Left ventricle myocardium inferior (tissue), 1 donor: ENCODE measurements around the gene IFNAR2. TPM values are rescaled to one million over a fixed set of nuclear protein-coding genes. Genes with fewer than 3 reads are reported as not detected.

Source experiments
- DNase-seq: peaks from one replicate; pipeline ENCODE4 v3.0.0-alpha.2; 2020
- H3K27ac ChIP-seq: fragments of 200-600 bp; replicated peaks from 2 replicates; pipeline ENCODE4 v1.8.0; 2021
- H3K27me3 ChIP-seq: fragments of 200-600 bp; 2 replicates; pipeline ENCODE4 v1.8.0; 2021; ENCODE audit warnings: low read depth
- H3K36me3 ChIP-seq: fragments of 200-600 bp; 2 replicates; pipeline ENCODE4 v1.8.0; 2021
- H3K4me1 ChIP-seq: fragments of 200-600 bp; 2 replicates; pipeline ENCODE4 v1.8.0; 2021
- H3K4me3 ChIP-seq: fragments of 200-600 bp; 2 replicates; pipeline ENCODE4 v1.8.0; 2021; ENCODE audit warnings: mild to moderate bottlenecking, moderate library complexity
- H3K9me3 ChIP-seq: fragments of 200-600 bp; replicated peaks from 2 replicates; pipeline ENCODE4 v1.8.0; 2021
- intact Hi-C: fragments of 100-400 bp; cut with micrococcal nuclease; formaldehyde crosslinking; loops from one replicate; pipeline ENCODE4 v1.11.0; 2022
- total RNA-seq: library from RNA; stranded (reverse); fragmentation: NEBNext Ultra II Directional; extraction: Animal tissue kit (Norgen Biotek cat#: 25700); gene quantifications from one replicate; pipeline ENCODE4 v1.2.1, GENCODE V29; 2021
- TF ChIP-seq, protein P1 (sequence below): fragments of 200-600 bp; IDR thresholded peaks from 2 replicates; pipeline ENCODE4 v1.8.0; 2021; ENCODE audit warnings: antibody characterized with exemption, mild to moderate bottlenecking, borderline replicate concordance
- donor health status: DM: no; HTN: yes; CAD: no; lungs with severe emphysema.

The IFNAR2 gene
- total RNA-seq, 1 donor from 2014 or later: 9.0 TPM

DNA sequence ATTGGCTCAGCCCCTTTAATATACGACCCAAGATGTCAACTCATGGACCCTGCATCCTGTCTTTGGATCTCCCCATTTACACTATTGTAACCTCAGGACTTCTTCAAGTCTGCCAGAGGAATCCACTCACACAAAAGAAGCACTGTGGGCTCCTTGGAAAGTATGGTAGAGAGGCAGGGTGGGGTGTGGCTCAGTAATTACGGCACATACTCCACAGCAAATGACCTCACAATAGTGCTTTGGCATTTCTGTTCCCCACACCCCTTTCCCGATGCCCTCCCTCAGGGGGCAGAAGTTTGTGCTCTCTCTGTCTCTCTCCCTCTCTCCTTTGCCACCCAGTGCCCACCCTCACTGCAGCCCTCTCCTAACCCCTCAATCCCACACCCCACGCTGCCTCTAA lies 27.8 kb upstream of the IFNAR2 start:
- TF ChIP-seq, protein P1, sequence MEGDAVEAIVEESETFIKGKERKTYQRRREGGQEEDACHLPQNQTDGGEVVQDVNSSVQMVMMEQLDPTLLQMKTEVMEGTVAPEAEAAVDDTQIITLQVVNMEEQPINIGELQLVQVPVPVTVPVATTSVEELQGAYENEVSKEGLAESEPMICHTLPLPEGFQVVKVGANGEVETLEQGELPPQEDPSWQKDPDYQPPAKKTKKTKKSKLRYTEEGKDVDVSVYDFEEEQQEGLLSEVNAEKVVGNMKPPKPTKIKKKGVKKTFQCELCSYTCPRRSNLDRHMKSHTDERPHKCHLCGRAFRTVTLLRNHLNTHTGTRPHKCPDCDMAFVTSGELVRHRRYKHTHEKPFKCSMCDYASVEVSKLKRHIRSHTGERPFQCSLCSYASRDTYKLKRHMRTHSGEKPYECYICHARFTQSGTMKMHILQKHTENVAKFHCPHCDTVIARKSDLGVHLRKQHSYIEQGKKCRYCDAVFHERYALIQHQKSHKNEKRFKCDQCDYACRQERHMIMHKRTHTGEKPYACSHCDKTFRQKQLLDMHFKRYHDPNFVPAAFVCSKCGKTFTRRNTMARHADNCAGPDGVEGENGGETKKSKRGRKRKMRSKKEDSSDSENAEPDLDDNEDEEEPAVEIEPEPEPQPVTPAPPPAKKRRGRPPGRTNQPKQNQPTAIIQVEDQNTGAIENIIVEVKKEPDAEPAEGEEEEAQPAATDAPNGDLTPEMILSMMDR: no peak
- no peaks in the 10 kb centered on the region for H3K27me3 ChIP-seq
- DNase-seq: no peak
- no peak overlapping the region for H3K27ac ChIP-seq
- intact Hi-C loops: loop anchor here (5.0 kb wide), 1 partner anchor 170 kb away; no protein-coding TSS in a partner anchor
- H3K4me3 ChIP-seq: no peak overlapping the region
- no peaks in the 10 kb centered on the region for H3K36me3 ChIP-seq
- H3K9me3 ChIP-seq: no peaks in the 10 kb centered on the region
- H3K4me1 ChIP-seq: peaks cover 36% of the 10 kb centered on the region

DNA sequence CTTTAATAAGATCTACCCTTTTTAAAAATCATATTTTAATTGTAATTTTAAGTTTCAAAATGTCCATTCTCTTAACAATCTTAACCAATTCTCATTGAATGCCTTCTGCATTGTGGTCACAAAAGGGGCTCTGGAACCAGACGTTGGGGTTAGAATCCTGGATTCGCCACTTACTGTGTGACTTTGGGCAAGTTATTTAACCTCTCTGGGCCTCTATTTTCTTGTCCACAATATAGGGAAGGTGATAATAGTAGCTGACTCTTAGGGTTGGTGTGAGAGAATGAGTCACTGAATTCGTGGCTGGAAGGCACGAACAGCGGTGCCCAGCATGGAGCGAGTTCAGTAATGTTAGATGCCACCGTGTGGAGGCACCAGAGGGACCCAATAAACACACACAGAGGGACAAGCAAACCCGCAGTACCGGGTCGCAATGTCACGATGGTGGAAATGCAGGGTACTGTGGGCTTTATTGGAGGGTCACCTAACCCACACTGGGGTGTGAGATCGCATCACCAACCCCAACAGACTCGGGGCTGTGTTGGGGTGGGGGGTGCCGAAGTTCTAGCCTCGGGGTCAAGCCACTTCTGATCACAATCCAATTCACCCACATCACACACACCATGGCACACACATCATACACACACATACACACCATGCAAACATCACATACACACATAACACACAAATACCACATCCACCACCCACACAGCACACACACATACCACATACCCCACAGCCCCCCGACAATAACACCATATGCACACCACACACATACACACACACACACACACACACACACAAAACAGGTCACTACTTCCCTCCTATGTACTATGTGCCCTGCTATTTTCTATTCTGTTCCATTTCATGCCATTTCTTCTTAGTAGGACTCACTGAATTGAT lies 27.0 kb upstream of the IFNAR2 start:
- TF ChIP-seq, protein P1: no peak
- H3K36me3 ChIP-seq: no peaks in the 10 kb centered on the region
- no peaks in the 10 kb centered on the region for H3K9me3 ChIP-seq
- peaks cover 29% of the 10 kb centered on the region for H3K4me1 ChIP-seq
- no peak overlapping the region for H3K4me3 ChIP-seq
- H3K27ac ChIP-seq: no peak overlapping the region
- intact Hi-C loops: loop anchor here (5.0 kb wide), 1 partner anchor 170 kb away; no protein-coding TSS in a partner anchor
- H3K27me3 ChIP-seq: no peaks in the 10 kb centered on the region
- DNase-seq: no peak

DNA sequence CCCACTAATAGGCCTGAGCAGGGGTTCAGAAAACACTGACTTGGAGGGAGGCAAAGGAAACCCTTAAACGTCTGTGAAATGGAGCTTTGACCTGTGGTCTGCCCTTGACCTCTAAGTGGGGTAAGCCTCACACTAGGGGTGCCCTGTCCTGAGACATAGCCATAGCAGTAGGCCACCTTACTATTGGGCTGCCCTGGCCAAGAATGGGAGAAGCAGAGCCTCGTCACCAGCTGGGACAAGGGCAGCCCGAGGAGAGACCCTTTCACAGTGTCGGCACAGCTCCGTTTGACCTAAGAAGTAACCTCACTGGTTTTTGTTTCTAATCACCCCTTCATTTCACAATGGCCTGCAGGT lies 26.4 kb upstream of the IFNAR2 start:
- intact Hi-C loops: loop anchor here (5.0 kb wide), 1 partner anchor 169 kb away; no protein-coding TSS in a partner anchor
- DNase-seq: no peak
- H3K9me3 ChIP-seq: peaks cover 2% of the 10 kb centered on the region
- no peak overlapping the region for H3K27ac ChIP-seq
- no peaks in the 10 kb centered on the region for H3K36me3 ChIP-seq
- H3K4me1 ChIP-seq: peaks cover 23% of the 10 kb centered on the region
- TF ChIP-seq, protein P1: no peak
- H3K27me3 ChIP-seq: no peaks in the 10 kb centered on the region
- H3K4me3 ChIP-seq: no peak overlapping the region

DNA sequence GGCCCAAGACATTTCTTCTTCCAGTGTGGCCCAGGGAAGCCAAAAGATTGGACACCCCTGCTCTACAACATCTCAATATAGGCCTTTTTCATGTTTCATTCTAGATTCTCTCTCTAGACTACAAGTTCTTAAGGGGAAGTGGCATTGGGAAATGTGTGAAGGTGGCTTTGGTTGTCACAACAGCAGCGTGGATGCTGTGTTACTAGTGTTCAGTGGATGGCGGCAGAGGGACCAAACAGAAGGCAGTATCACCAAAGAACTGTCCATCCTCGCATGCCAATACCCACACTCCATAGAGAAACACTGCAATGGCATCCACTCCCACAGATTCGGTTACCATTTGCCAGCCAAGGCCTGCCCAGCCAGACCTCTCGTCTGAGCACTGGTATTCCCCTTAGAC lies 24.3 kb upstream of the IFNAR2 start:
- Histone ChIP-seq H3K9me3 (peaks cover 4% of the 10 kb centered on the region), H3K27me3 (no peaks in the 10 kb centered on the region), H3K36me3 (no peaks in the 10 kb centered on the region), H3K27ac (no peak overlapping the region), H3K4me3 (no peak overlapping the region), H3K4me1 (peaks cover 3% of the 10 kb centered on the region)
- intact Hi-C loops: no loop called here
- DNase-seq: no peak
- TF ChIP-seq, protein P1: no peak

DNA sequence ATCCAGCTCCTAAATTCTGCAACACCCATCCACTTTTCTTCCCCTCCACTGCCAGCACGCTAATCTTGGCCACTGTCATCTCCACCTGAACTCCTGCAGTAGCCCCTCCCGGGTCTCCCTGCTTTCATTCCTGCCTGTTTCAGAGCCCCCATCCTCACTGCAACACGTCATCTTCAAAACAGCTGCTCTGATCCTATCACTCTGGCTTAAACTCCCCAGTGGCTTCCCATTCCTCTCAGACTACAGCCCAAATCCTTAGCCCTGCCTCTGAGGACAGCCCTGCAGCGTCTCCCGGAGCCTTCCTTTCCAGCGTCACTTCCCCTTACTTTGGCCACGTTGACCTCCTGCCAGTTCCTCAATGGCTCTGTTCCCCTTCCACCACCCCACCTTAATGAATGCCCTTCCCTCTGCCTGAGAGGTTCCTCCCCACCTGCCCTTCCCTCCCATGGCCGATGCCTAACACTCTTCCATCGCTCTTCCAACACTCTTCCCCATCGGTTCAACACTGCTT lies 22.9 kb upstream of the IFNAR2 start:
- TF ChIP-seq, protein P1: no peak
- no peak overlapping the region for H3K27ac ChIP-seq
- DNase-seq: no peak
- H3K4me3 ChIP-seq: no peak overlapping the region
- intact Hi-C loops: no loop called here
- no peaks in the 10 kb centered on the region for H3K36me3 ChIP-seq
- H3K4me1 ChIP-seq: peaks cover 8% of the 10 kb centered on the region
- H3K27me3 ChIP-seq: no peaks in the 10 kb centered on the region
- H3K9me3 ChIP-seq: peaks cover 4% of the 10 kb centered on the region
